GM18498 (cell line): ENCODE data around the gene PCDH1.

Experiments
- ATAC-seq: cut with Tn5 transposase; IDR thresholded peaks from one replicate; pipeline ENCODE4 v1.9.1; 2021; ENCODE audit warnings: mild to moderate bottlenecking, moderate library complexity; ENCODE audit not compliant: unreplicated experiment

Gene PCDH1

DNA sequence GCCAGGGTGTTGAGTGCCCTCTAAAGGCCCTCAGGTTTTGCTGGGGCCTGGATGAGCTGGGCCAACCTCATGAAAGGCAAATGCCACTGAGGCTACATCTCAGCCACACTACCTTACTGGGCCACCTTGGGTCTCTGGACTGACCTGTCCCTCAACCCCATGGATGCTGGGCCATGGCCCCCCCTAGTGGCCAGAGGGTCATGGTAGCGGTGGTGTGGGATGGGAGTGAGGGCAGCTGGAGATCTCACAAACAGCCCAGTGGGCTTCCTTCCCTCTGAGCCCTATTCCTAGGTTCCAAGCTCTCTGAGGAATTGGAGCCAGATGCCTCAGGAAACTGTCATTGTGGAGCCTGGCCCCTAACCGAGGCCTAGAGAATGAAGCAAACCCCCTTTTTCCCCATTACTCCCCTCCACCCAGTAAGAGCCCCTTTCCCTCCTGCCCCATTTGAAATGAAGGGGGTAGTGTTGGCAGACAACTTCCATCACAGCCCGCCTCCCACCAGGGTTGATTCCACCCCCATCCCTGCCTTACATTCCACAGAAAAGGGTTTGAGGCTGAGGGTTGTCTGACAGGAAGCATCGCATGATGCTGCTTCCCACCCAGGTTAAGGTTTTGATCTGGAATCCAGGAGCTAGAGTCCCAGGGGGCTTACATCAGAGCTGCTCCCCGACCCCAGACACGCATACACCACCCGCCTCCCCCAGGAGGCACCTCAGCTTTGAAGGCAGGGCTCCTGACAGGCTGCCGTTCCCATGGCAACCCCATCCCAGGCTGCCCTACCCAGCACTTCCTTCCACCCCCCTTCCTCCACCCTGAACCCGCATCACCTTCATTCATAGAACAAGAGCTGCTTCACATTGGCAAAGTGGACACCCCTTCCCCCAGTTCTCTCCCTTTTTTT lies 63.9 kb downstream of the PCDH1 start:
- no peak for ATAC-seq

DNA sequence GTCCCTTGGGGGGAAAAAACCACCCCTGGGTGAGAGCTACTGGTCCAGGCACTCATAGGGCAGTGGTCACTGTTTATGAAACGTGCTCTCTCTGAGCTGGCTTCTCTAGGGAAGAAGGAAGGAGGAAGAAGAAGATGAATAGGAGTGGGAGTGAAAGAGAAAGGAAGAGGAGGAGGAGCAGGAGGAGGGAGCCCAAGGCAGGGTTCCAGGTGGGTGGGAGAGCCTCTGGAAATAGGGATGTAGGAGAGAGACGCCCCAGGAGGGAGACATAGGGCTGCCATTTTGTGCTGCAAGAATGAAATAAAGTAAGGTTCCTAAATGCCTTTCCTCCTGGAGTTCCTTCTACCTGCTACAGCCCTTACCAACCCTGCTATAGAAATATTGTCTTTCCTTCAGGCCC lies 65.7 kb downstream of the PCDH1 start:
- ATAC-seq: no peak

- ATAC-seq: no peak
Measured at GRCh38 chr5:141811287-141812155, 66.7 kb downstream of the PCDH1 start.

DNA sequence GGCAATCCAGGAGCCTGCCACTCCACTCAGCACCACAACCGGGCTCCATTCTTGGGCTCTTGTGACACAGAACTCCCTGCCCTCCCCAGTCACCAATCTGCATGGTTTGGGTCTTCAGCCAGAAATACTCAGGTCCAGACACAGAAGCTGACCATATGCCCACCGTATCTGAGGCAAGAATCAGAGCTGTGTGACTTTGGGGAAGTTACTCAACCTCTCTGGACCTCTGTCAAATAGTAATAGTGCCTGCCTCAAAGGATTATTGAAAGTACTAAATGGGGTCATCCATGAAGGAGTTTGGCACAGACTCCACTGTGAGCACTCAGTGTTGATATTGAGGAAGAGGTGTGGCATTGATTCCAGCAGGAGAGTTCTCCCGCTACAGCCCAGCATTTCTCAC lies 67.5 kb downstream of the PCDH1 start:
- ATAC-seq: no peak

DNA sequence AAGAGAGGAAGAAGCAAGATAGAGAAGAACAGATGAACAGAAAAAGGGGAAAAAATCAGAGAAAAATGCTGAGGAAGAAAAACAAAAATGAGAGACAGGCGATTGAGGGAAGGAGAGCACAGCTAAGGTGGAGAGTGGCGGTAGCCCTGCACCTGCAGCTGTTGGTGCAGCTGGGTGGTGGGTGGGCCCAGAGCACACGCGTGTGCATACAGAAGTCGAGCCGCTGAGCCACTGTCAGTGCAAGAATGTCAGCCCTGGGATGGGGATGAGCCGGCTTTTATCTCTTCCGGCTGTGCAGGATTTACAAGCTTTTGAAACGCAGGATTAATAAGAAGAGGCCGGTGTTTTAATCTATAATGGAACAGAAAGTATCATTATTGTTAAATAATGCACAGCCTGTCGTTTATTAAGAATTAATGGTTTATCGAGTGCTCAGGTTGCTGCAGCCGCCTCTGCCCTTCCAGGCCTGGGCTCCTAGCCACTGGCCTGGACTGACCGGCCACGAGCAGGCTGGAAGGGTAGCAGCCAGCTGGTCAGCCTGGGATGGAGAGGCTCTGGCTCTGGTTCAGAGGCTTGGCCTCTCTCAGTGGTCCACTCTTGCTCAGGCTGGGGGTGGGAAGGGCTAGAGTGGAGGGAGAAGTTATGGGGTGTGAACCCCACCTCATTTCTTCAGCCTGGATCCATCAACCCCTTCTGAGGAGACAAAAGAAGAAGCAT lies 68.7 kb downstream of the PCDH1 start:
- ATAC-seq: no peak

- ATAC-seq: no peak
Measured at GRCh38 chr5:141808857-141809256, 69.4 kb downstream of the PCDH1 start.

DNA sequence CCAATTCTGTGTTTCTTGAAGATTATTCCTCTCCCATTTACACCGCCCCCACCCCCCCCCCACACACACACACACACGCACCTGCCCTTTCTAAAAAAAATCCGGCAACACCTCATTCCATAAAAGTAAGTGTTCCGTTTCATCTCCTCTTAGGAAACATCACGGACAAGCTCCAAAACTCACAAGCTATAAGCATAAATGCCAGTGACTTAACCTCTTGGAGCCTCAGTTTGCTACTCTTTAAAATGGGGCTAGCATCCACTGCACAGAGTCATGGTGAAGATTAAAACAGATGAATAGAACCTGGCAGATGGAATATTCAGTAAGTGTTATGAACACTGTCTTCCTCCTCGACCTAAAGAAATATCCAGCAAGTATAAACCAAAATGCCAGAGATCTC lies 70.5 kb downstream of the PCDH1 start:
- ATAC-seq: no peak

DNA sequence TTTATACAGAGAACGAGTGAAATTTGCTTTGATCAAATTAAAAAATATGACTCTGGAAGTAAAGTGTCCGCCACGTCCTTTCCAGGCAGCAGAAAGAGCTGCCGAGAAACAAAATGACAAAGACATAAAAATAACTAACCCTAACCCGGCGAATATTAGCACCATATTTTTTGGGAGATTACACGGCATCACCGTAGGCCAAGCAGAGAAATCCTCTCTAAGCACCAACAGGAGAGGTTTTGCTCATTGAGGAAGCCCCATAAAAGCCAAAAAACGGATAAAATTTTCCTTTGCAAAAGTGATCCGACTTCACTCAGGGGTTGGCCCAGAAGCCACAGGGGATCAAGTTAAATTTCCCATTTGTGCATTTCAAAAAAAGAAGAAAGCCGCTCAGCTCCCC lies 70.9 kb downstream of the PCDH1 start:
- no peak for ATAC-seq

- no peak for ATAC-seq
Measured at GRCh38 chr5:141806626-141807025, 71.6 kb downstream of the PCDH1 start.

GRCh38 chr5:141805874-141806595 lies 72.2 kb downstream of the PCDH1 start:
- no peak for ATAC-seq

DNA sequence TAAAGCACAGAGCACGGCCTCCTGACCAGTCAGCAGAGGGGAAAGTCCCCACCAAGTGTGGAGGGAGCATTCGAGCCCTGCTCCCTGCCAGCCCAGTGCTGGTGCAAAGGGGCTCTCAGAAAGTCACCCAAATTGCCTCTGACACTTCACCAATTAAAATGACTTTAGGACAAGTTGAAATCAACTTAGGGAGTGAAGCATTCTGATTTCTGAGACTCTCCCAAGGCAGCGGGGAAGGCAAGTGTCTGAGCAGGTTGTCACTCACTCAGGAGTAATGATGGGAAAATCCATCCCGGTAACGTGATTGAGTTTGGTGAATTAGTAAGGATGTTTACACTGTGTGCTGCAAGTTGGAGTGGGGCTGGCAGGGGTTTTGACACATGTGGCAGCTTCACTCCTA lies 73.7 kb downstream of the PCDH1 start:
- no peak for ATAC-seq
